ENCODE measurements around the gene TOX2.

Gene TOX2

GRCh38 chr20:44085616-44086434 is 171.2 kb downstream of the TOX2 start:
- no peak for DNase-seq

GRCh38 chr20:44087051-44087856 is 172.6 kb downstream of the TOX2 start:
- no peak for DNase-seq

DNA sequence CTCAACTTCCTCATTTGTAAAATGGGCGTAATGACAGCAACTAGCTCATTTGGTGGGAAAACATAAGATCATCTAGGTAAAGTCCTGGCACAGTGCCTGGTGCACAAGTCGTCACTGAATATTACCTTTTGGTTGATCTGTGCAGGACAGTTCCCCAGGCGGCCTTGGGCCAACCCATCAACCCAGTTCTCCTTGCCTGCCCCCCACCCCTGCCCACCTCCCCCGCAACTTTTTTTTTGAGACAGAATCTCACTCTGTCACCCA is 173.1 kb downstream of the TOX2 start:
- DNase-seq, result no peak

GRCh38 chr20:44089987-44090674 is 175.5 kb downstream of the TOX2 start:
- no peak for DNase-seq

DNA sequence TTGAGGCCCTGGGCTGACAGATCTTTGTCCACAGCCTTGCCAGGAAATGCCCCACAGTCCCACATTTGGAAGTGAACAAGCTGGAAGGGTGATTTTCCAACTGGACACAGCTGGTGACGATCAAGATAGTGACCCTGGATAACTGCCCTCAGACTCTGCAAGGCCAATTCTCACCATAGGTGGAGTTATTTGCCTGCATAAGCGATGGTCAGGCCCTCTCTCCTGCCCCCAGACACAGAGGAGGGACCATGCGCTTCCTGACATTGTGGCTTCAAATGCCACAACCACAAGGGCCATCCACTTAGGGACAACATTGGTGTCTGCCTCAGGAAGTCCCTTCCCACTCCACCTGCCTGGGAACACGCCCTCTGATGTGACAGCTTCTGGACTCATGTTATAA is 176.4 kb downstream of the TOX2 start:
- no peak for DNase-seq

- no peak for DNase-seq
Measured at GRCh38 chr20:44092551-44093248, 178.0 kb downstream of the TOX2 start.

GRCh38 chr20:44093249-44093582 is 178.6 kb downstream of the TOX2 start:
- no peak for DNase-seq

GRCh38 chr20:44095831-44096230 is 181.2 kb downstream of the TOX2 start:
- no peak for DNase-seq

GRCh38 chr20:44097521-44098255 is 183.0 kb downstream of the TOX2 start:
- no peak for DNase-seq

DNA sequence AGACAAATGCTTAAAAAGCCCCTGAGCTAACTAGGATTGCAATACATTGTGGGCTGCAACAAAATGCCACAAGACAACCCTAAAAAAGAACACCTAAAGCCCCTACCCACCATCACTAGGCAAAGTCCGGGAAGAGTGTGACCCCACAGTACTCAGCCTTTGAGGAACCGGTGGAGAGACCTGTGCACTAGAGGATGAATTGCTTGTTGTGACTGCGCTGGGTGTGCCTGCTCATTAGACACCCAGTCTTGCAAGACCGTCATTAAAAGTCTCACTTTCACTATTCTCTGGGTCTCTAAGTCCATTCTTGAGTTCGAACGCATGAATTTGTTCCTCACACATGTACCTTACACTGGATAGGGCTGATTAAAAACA is 183.6 kb downstream of the TOX2 start:
- DNase-seq, result no peak

DNA sequence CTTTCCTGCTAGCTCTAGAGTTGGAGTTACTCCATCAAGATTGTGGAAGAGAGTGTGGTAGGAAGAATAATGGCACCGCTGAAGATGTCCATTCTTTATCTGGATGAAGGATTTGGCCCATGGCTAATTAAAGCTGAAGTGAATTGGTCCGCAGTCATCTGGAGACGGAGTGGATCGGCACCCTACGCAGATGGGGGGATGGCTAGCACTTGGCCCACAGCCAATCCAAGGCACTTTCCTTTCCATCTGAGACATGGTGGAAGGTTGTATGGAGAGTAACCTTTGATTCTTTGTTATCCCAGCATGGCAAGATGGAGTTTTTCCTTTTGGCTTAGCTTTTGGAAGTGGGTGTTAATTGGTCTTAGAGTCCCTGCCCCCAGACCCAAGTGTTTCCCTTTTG is 184.0 kb downstream of the TOX2 start:
- no peak for DNase-seq

DNA sequence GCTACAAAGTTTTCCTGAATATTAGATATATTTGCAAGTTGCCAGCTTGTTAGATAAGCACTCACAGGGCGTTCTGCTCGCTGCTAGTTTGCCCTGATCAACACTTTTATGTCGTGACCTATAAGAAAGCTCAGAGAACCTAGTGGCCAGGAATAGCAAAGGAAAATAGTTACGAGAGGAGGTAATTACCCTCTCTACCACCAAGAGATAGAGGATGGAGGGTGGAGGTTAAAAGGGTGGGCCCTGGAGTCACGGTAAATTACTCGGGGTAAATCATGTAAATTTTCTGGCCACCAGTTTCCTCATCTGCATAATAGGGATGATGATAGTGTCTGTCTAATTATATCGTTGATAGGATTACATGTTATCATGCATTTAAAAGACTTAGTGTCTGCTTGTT is 185.2 kb downstream of the TOX2 start:
- DNase-seq, result no peak

GRCh38 chr20:44102582-44102981 is 187.9 kb downstream of the TOX2 start:
- no peak for DNase-seq

DNA sequence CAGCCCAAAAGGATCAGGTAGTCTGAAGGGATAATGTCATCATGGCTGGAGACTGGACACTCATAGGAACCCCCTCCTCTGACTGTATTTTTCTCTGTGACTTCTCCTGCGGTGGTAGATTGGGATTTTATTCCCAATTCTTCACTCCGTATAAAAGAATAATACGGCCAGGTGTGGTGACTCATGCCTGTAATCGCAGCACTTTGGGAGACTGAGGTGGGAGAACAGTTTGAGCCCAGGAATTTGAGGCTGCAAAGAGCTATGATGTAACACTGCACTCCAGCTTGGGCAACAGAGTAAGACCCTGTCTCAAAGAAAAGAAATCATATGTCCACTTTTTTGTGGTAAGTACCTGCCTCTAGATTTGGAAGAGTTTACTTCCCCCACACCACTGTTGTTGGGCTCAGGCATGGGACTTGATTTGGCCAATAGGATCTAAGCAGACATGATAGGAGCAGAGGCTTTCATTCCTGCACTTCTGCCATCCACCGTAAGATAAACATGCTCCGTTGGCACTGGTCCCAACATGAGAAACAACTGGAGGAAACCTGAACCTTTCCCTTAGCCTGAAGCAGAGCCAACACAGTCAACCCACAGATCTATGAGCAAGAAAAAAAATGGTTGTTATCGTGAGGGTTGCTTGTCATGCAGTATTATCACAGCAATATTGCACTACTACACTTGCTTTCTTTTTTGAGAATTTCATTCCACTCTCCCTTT is 190.3 kb downstream of the TOX2 start:
- no peak for DNase-seq

- DNase-seq, result no peak
Measured at GRCh38 chr20:44106615-44107014, 192.0 kb downstream of the TOX2 start.

DNA sequence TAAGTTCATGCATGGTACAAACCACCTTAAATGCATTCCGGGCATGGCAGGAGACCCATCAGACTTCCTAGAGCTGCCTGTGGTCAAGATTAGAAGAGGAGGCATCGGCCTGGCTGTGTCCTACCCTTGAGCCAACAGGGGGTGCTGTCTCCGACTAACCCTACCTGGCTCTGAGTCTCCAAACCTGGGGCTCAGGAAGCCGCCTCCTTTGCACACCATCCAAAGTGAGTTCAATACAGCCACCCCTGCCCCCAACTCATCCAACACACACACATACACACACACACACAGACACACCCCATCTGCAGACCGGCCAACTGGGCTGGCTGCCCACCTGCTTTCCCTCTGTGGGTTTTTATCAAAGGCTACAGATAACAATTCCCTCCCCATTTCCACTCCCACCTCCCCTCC is 195.3 kb downstream of the TOX2 start:
- DNase-seq, result no peak

DNA sequence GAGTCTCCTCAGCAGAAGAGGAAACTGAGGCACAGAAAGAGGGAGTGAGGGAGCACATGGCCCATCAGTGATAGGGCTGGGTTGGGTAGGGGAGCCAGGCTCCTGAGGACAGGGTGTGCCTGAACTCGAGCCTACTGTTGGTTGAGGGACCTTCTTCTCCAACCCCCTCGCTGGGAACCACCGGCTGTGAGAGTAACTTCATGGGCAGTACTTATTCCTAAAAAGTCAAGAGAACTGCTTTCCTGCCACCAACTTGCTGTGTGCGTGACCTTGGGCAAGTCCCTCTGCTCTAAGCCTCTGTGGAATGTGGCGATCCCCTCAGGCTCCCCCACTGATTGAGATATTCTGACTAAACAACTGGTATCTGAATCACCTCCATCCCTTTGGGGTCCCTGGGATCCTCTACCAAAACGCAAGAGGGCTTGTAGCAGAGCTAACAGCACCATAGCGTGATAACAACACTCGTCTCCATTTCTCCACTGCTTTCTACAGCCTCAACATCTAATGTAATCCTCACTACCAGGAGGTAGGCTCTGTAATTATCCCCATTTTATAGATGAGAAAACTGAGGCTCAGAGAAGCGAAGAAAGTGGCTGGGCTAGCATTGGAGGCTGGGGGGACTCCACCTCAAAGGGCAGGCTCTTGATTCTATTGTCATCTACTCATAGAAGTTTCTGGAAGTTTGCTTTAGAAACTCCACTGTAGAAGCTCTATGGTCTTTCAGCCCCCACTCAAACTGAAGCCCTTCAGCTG is 196.3 kb downstream of the TOX2 start:
- DNase-seq, result no peak

DNA sequence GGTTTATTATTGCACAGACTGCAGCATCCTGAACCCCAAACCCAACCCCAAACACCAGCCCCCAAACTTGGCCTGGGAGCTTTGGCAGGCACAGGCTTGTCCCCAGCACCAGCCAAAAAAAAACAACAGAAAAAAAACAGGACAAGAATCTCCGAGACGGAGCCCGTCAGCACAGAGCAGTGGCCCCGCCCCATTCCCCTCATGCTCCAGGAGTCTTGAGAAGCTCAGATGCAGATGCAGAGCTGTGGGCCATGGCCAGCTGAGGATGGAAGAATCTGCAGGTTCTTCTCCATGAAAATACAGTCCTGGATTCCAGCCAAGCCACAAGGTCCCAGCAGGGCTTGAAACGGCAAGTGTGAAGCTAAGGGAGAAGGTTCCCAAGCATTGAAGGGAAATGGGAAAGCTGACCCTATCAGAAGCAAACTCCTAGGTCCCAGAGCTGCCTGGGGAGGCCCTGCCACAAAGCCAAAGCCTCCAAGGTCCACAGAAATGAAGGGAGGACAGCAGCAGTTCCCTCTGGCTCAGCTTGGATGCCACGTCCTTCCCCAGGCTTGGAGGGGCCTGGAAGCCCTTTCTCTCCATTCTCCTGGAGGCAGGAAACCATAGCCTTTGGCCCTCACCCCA is 197.2 kb downstream of the TOX2 start:
- DNase-seq, result no peak

DNA sequence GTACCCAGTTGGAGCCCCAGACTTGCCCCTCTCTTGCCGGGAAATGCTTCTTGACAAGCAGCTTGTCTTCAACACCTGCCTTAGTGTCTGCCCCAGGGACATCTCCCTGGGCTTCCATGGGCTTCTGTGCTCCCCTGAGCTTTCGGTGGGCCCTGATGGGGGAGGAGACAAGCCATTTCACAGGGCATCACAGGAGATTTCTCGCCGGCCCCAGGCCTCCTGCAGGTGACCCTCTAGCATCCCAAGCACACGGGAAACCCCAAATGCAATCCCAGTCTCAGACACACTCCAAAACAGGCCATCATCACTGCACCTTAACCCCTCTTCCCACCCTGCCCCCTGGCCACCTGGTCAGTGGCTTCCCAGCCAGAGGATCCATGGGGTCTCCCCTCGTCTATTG is 197.8 kb downstream of the TOX2 start:
- no peak for DNase-seq

- DNase-seq, result no peak
Measured at GRCh38 chr20:44112889-44113617, 198.4 kb downstream of the TOX2 start.
